GM18519 (cell line): ENCODE data around the gene CBFA2T3.

ENCODE experiments used
- ATAC-seq: cut with Tn5 transposase; IDR thresholded peaks from one replicate; pipeline ENCODE4 v1.9.1; 2021; ENCODE audit warnings: mild to moderate bottlenecking, moderate library complexity; ENCODE audit not compliant: unreplicated experiment, low FRiP score

CBFA2T3 gene

DNA sequence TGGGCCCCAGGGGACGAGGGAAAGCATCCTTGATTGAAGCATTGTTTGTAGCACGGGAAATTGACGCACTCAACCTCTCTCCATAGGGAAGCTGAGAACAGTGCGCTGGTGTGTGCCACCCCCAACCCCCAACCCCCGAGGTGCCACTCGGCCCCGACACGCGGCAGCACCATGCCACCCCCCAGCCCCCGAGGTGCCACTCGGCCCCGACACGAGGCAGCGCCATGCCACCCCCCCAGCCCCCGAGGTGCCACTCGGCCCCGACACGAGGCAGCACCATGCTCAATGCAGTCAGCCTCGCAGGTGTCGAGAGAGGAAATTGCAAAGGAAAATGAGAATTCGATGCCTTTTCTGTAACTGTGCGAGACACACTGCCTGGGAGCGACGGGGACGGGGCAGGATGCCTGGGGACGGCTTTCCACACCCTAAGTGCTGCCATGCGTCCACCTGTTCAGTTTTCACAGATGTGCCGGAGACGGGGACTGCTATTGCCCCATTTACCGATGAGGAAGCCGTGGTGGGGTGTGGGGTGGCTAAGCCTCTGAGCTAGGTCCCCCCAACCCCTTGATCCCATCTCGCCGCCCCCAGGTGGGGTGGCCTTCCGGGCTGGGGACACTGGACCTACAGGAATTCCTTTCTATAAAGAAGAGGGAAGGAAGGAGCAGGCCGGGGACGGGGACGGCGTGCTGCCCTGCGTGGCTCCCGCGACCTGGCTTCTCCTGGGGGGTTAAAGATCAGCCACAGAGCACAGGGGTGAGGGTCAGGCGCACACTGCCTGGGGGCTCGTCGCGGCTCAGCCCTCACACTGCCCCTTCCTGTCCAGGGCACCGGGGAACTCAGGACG is 9.8 kb downstream of the CBFA2T3 start:
- no peak for ATAC-seq

DNA sequence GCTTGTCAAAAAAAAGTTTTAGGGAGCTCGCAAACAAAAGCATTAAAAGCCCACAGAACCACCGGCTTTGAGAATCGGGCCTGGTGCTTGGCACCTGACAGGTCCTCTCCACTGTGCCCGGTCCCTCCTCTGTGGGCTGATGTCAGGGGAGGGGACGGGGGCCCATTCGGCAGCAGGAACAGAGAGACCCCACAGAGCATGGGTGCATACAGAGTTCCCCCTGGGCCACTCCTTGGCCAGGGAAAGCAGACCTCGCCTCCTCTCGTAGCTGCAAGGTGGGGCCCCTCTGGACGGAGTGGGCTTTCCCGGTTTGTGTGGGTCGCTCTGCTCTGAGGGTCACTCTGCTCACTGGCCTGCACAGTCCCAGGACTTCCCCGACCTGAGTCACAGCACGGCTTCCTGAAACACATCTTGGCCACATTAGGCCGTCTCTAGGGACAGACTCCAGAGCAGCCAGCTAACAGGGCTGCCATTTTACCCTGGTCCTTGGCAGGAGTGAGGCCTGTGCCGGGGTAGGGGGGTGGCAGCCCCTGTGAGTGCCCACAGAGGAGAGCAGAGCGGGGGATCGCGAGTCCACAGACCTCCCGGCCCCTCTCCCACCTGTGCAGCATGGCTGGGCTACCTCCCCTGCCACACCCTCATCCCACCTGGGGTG is 11.1 kb downstream of the CBFA2T3 start:
- ATAC-seq, result no peak

DNA sequence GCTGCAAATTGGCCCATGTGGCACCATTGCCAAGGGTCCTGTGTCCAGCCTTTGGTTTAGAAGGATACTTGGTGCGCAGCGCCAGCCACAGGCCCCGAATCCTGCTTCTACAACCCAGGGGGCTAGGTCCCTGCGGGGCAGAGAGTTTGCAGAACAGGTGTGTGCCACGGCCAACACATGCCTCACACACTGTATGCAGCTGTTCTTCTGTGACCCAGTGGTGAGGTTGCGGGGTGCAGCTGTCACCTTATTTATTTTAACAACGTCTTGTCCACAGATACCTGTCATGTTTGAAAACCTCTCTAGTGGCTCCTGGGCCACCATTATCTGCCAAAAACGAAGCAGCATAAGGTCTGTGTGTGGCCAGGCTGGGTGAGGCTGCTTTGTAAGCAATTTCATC is 11.6 kb downstream of the CBFA2T3 start:
- no peak for ATAC-seq

DNA sequence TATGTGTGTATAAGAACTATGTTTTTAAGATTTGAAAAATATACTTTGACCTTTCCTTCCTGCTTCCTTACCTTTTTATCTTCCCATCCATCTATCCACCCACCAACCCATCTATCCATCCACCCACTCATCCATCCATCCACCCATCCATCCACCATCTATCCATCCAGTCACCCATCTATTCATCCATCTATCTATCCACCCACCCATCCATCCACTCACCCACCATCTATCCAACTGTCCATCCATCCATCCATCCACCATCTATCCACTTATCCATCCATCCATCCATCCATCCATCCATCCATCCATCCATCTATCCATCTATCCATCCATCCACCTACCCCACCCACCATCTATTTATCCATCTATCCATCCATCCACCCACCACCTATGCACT is 12.4 kb downstream of the CBFA2T3 start:
- ATAC-seq, result no peak

DNA sequence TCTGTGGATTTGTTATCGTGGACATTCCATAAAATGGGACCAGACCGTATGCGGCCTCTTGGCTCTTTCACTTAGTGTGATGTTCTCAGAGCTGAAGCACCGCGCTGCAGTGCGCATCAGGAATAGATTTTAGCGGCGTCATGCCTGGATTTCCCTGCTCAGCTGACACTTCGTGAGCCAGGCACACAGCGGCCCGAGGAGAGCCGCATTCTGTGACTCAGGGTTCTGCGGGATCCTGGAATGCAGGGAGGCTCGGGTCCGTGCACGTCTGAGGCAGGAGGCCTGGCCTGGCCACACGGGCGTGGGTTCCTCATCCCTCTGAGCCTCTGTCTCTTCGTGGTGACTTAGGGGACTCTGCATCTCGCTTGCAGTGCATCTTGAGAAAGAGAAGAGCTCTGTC is 13.4 kb downstream of the CBFA2T3 start:
- no peak for ATAC-seq

DNA sequence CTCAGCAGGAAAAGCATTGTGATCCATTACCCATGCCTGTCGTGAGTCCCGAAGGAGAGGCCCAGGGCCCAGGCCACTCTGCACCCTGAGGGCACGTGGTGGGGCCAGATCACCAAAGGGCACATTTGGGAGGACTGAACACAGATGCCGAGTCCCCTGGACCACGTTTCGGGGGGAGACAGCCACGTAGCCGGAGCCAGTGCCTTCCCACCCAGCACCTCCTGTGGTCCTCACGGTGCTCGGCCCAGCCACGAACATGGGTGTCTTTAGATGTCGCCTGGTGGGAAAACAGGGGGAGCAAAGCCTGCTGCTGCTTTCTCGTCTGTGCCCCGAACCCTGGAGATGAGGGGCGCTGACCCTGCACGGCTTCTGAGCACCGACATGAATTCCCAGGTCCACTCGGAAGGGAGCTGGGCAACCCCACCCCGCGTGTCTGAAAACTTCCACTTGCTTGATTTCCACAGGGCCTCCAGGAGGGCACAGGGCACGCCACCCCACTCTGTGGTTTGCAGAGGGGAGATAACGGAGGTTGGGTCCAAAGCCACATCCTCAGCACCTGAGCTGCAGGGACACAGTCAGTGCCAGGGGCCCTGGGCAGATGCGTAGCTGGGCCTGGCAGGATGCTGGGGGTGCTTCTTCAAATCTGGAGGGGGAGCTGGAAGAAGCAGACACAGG is 14.4 kb downstream of the CBFA2T3 start:
- ATAC-seq, result no peak

DNA sequence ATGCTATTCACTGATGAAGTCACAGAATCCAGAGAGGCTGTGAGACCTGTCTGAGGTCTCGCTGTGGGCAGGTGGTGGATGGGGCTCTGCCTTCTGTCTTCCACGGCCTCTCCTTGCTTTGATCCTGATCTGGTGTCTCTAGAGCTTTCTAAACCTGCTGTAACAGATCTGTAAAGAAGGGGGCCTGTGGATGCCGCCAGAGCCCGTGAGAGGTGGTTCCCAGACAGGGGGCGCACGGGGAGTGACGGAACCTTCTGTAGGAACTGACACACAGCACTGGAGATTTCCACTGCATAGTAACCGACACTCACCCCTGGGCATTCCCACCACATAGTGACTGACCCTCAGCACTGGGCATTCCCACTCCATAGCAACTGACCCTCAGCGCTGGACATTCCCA is 16.0 kb downstream of the CBFA2T3 start:
- no peak for ATAC-seq

DNA sequence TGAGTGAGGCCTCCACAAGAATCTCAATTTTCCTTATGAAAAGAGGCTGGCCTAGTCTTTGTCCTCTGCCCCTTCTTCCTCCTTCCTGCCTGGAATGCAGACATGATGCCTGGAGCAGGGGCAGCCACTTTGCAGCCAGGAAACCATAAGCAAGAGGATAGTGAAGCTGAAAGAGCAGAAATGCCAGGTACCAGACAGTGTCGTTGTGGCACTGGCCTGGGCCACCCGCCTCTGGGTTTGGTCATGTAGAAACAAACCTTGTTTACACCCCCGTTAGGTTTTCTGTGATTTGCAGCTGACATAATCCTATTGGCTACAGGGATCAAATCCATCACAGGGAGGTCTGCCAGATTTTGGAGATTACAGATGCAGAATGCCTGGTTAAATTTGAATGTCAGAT is 16.5 kb downstream of the CBFA2T3 start:
- no peak for ATAC-seq

DNA sequence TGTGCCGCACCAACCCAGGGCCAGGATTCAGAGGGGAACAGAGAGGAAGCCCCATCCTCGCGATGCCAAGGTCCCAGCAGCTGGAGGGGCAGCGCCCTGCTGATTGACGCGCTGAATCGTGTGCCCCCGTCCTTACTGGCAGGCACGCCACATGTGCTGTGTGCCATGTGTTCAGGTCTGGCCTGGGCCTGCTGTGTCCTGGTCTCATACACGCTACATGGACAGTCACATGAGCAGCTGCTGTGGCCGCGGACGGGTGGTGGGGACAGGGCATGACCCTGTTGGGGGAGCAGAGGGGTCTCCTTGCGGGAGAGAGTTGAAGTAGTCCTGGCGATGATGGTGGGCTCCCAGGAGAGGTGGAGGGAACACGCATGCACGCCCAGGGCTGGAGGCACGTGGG is 18.0 kb downstream of the CBFA2T3 start:
- no peak for ATAC-seq

DNA sequence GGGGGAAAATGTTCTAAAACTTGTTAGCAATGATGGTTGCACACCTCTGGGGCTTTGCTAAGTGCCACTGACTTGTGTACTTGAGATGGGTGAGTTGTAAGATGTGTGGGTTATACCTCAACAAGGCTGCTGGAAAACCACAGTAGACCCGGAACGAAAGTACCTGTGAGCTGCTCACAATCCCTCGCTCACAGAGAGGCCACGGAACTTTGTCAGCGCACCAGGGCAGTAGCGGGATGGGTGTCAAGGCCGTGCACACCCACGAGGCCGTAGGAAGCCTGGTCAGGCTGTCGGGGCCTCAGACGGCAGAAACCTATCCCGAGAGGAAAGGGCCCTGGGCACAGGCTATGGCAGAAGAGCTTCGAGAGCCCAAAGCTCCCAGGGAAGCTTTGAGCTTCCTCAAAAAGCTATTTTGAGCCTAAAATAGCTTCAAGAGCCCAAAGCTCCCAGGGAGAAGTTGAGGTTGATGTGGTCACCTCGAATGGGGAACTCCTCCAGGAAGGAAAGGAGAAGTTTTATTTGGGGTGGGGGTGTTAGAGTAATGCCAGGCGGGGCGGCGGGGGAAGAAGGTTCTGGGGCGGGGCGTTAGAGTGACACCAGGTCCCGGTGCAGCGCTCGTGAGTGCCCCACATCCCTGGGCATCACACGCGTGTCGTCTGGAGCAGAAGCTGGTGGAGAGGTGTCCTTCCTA is 19.0 kb downstream of the CBFA2T3 start:
- ATAC-seq, result no peak

DNA sequence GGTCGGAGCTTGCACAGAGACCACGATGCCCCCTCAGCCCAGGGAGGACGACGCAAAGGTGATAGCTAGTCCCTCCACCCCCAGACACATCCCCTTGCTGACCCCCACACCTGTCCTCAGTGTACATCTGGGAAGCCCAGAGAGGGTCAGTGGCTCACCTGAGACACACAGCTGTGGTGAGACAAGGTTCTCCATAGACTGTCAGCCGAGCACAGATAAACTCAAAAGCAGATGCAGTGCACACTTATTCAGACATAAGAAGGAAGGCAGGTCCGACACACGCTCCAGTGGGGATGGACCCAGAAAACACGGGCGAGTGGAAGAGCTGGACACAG is 19.6 kb downstream of the CBFA2T3 start:
- ATAC-seq, result no peak

DNA sequence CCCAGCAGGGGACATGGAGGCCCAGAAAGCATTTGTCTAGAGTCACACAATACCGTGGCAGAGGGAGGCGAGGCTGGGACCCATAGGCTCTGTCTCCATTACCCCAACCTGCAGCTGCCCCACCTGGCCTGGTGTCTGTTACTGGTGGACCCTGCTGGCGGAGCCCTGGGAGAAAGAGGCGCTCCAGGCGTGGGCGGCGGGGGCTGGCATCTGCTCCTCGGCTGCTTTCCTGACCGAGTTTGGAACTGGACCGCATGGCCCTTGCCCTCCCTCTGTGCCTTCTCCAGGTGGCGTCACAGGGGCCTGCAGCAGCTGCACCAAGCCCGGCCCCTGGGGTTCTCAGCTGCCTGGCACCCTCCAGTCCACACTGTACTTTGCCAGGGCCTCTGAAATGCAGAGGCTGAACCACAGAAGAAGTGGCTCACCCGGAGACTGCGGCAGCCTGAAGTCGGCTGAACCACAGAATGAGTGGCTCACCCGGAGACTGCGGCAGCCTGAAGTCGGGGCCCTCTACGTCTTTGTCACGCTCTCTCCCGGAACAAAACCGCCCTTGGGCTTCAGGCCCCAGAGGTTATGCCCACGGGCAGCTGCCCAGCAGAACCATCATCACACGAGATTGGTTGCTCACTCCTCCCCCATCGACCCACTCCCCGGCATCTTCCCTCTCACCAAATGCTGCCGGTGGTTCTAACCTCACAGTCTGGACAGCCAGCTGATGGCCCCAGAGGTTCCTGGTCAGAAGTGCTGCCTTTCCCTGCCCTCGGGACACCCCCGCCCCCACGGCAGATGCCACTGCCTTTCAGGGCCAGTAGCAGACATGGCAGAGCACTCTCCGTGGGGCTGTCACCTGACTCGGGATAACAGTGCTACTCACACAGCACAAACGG is 20.2 kb downstream of the CBFA2T3 start:
- ATAC-seq, result no peak

DNA sequence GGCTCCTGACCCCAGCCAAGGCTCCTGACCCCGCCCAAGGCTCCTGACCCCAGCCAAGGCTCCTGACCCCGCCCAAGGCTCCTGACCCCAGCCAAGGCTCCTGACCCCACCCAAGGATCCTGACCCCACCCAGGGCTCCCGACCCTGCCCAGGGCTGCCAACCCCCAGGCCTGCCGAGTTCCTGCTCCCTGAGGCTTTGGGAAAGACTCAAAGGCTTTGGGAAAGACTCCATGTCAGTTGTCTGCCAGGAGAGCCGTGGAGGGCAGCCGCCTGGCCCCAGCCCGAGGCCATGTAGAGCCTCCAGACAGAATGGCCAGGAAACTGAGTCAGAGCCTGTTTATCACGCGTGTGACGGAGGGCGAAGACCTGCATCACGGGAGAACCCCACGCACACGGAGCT is 21.1 kb downstream of the CBFA2T3 start:
- no peak for ATAC-seq

DNA sequence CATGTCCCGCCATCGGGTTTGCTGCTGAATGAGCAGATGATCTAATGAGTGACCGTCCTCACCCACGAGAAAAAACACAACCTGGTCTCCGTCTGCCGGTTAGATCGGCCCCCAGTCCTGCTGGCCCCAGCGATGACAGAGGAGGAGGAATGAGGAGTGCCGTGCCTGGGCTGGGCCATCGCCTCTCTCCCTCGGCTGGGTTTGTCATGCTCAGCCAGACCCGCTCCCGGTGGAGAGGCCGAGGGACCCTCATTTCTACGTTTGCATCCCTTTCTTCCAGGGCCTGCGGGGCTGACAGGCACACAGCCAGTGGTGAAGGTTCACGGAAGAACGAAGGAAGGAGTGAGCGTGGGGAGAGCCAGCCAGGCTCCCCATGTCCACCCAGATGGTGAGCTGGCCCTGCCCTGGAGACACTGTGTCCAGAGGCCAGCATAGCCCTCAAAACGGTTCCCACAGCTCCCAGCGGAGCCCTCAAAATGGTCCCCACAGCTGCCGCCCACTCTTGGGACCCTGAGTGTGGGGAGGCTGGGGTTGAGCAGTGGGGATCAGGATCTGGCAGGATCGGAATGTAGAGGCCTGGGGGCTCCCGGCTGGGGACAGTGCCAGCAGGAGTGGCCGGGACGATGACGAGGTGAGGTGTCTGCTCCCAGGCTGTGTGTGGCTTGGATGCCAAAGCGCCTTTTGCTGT is 23.9 kb downstream of the CBFA2T3 start:
- ATAC-seq, result no peak

DNA sequence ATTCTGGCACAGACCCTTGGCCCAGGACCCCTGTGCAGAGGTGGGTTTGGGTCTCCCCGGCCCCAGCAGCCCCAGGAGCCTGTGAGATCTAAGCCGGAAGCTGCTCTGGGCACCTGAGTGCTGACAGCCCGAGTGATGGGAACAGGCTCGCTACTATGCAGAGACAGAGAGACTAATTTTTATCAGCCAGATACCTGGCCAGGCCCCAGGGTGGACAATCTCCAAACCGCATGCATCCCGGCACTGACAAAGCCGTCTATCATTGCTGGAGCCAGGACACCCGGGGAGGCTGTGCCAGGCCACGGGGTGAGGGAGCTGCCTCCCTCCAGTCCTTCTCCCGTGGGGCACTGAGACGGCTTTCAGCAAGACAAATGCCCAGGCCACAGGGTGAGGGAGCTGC is 25.0 kb downstream of the CBFA2T3 start:
- ATAC-seq, result no peak

DNA sequence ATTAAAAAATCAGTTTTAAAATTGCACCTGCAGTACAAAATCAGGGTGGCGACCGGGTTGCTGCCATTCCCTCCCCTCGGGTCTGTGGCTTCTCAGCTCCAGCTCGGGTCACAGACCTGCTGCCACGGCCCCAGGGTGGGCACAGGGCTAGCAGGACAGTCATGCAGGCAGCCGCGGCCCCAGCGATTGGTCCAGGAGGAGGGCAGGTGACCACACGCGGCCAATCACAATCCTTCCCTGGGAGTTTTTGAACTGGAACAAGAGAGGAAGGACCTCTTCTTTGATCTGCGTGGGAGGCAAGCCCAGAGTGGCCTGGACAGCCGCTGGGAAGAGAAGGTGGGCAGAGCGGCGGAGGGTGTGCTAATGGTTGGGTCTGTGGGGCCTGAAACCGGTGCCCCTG is 25.5 kb downstream of the CBFA2T3 start:
- no peak for ATAC-seq

DNA sequence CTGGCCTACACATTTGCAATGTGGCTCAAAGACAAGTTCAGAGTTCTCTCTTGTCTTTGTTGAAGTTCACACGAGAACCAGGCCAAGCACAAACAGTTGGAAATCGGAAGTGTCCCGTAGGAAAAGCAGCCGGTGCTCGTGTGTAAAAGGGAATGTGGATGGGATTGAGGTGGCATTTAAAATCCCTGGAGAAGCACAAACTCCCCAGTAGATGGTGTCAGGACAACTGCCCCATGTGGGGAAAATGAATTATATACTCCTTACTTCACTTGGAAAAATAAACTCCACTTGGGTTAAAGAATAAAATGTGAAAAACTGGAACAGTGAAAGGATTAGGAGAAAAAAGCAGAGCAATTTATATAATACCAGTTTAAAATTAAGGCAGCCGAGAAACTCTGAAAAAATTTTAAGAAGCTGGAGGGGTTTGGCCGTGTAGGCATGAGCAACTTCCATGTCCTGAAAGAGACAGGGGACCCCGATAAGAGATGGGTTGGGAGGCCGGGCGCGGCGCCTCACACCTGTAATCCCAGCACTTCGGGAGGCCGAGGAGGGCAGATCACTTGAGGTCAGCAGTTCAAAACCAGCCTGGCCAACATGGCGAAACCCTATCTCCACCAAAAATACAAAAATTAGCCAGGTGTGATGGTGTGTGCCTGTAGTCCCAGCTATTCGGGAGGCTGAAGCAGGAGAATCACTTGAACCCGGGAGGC is 28.1 kb downstream of the CBFA2T3 start:
- ATAC-seq, result no peak

DNA sequence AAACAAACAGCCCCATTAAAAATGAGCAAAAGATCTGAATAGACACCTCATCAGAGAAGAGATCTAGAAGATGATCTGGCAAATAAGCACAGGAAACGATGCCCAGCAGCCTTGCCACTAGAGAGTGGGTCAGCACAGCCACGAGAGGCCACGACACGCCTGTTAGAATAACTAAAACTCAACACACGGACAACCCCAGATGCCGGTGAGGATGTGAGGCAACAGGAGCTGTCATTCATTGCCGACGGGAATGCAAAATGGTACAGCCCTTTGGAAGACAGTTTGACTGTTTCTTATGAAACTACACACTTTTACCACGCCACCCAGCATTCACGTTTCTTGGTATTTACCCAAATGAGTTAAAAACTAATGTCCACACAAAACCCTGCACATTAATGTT is 31.5 kb downstream of the CBFA2T3 start:
- ATAC-seq, result no peak

DNA sequence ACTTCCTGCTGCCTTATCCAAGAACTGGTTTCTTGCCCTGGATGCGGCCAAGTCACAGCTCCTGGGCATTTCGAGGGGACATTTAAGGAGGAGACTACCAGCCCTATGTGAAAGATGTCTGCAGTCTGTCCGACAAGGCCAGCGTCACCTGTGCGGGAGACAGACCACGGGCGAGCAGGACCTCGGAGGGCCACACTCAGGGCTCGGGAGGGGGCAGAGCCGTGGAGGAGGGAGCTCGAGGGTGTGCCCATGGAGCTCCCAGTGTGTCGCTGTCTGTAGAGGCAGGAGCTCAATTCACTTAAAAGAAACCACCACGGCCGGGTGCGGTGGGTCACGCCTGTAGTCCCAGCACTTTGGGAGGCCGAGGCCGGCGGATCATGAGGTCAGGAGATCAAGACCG is 33.3 kb downstream of the CBFA2T3 start:
- no peak for ATAC-seq
